HCT116 (cell line): Measurements from ENCODE around the gene SEC24B. TPM values are rescaled to one million over a fixed set of nuclear protein-coding genes. Genes with fewer than 3 reads are reported as not detected.

Source experiments
- ATAC-seq: fragments of 200-7000 bp; cut with Tn5 transposase; 2 replicates; pipeline ENCODE4 v1.9.1; 2020; ENCODE audit warnings: mild to moderate bottlenecking, moderate library complexity
- BruUV-seq: library from RNA; stranded (reverse); fragments of 400-500 nt; replicated peaks from 2 replicates; lab custom pipeline; 2021; lab: Mats Ljungman, UMichigan
- CTCF ChIA-PET: fragments of 300-600 bp; sonication (Branson Sonifier 250); formaldehyde crosslinking; loops from one replicate; lab custom pipeline; 2021; ENCODE audit warnings: antibody characterized with exemption; lab: Charles Lee
- POLR2A ChIA-PET: fragments of 300-600, 350-600 bp; sonication (Branson Sonifier 250); formaldehyde crosslinking; loops from one replicate; lab custom pipeline; 2021; ENCODE audit warnings: antibody characterized with exemption; lab: Charles Lee
- RAD21 ChIA-PET, 2 experiments: fragments of 300-600 bp; sonication (Branson Sonifier 250); formaldehyde crosslinking; loops; one replicate each; lab custom pipeline; 2023; ENCODE audit warnings: low total read pairs in 2 of 2; ENCODE audit not compliant: uncharacterized antibody in 2 of 2, unreplicated experiment in 2 of 2, low non-redundant PET in 1 of 2; lab: Charles Lee
- DNase-seq: peaks from one replicate; pipeline ENCODE4 v3.0.0-alpha.2; 2010; ENCODE audit warnings: low read depth, low spot score
- H2AFZ ChIP-seq: fragments of 200-600 bp; shearing (Covaris generic), sonication (generic); 2 replicates; pipeline ENCODE4 v1.6.1; 2017; ENCODE audit warnings: low read depth, mixed run types, mixed read lengths, antibody characterized with exemption, low read length; ENCODE audit not compliant: poor library complexity, severe bottlenecking
- H3K27ac ChIP-seq: 2 replicates; pipeline ENCODE4 v1.5.1; 2012; ENCODE audit warnings: low read depth, low read length
- H3K27me3 ChIP-seq: fragments of 200-600 bp; sonication (generic); 2 replicates; pipeline ENCODE4 v1.6.1; 2016; ENCODE audit warnings: mixed run types, low read length, mixed read lengths; ENCODE audit not compliant: insufficient read depth
- H3K36me3 ChIP-seq, 2 experiments: fragments of 200-500 bp in 1 of 2; fragments of 200-600 bp in 1 of 2; sonication (Bioruptor generic) in 1 of 2; sonication (generic) in 1 of 2; 2 replicates each; pipeline versions ENCODE4 v1.5.1 to v1.6.1; 2014 to 2016; ENCODE audit warnings: low read length in 2 of 2, inconsistent platforms in 1 of 2, mixed read lengths in 1 of 2, mixed run types in 1 of 2; ENCODE audit not compliant: insufficient read depth in 2 of 2, control insufficient read depth in 1 of 2
- H3K4me1 ChIP-seq, 2 experiments: fragments of 200-600 bp in 1 of 2; sonication (generic) in 1 of 2; 2 replicates each; pipeline versions ENCODE4 v1.5.1 to v1.6.1; 2012 to 2017; ENCODE audit warnings: low read length in 2 of 2, inconsistent platforms in 1 of 2, mild to moderate bottlenecking in 1 of 2, mixed read lengths in 1 of 2, mixed run types in 1 of 2, moderate library complexity in 1 of 2; ENCODE audit not compliant: insufficient read depth in 2 of 2, control insufficient read depth in 1 of 2
- H3K4me2 ChIP-seq: fragments of 200-600 bp; sonication (generic); 2 replicates; pipeline ENCODE4 v1.6.1; 2017; ENCODE audit warnings: mixed run types, low read length, mixed read lengths
- H3K4me3 ChIP-seq, 2 experiments: fragments of 200-600 bp in 1 of 2; sonication (generic) in 1 of 2; replicated peaks in 1 of 2; 2 replicates each; pipeline ENCODE4 v1.5.1; 2011 to 2016; ENCODE audit warnings: low read length in 2 of 2, control low read depth in 1 of 2, low read depth in 1 of 2, mild to moderate bottlenecking in 1 of 2, mixed read lengths in 1 of 2, mixed run types in 1 of 2
- H3K79me2 ChIP-seq: fragments of 200-600 bp; sonication (generic); 2 replicates; pipeline ENCODE4 v1.6.1; 2017; ENCODE audit warnings: mild to moderate bottlenecking, mixed run types, low read length, moderate library complexity, mixed read lengths; ENCODE audit not compliant: insufficient read depth
- H3K9ac ChIP-seq: fragments of 200-600 bp; sonication (generic); 2 replicates; pipeline ENCODE4 v1.6.1; 2016; ENCODE audit warnings: low read length, mixed read lengths
- H3K9me2 ChIP-seq: fragments of 200-600 bp; sonication (generic), shearing (Covaris generic); 2 replicates; pipeline ENCODE4 v1.6.1; 2017; ENCODE audit warnings: mixed run types, mild to moderate bottlenecking, moderate library complexity; ENCODE audit not compliant: insufficient read depth
- H3K9me3 ChIP-seq, 2 experiments: fragments of 200-500 bp in 1 of 2; fragments of 200-600 bp in 1 of 2; sonication (Bioruptor generic) in 1 of 2; sonication (generic) in 1 of 2; 2 replicates each; pipeline ENCODE4 v1.6.1; 2014 to 2017; ENCODE audit warnings: low read length in 2 of 2, mixed read lengths in 2 of 2, inconsistent platforms in 1 of 2, low read depth in 1 of 2, mild to moderate bottlenecking in 1 of 2, mixed run types in 1 of 2, moderate library complexity in 1 of 2; ENCODE audit not compliant: control insufficient read depth in 1 of 2, insufficient read depth in 1 of 2
- H4K20me1 ChIP-seq: fragments of 200-600 bp; sonication (generic), shearing (Covaris generic); 2 replicates; pipeline ENCODE4 v1.6.1; 2017; ENCODE audit warnings: mixed run types, mild to moderate bottlenecking, moderate library complexity; ENCODE audit not compliant: insufficient read depth
- ATF3 ChIP-seq: IDR thresholded peaks from 2 replicates; pipeline ENCODE4 v1.6.1; 2012
- CBX3 ChIP-seq: IDR thresholded peaks from 2 replicates; pipeline ENCODE4 v1.6.1; 2012; ENCODE audit warnings: low read depth
- CEBPB ChIP-seq: IDR thresholded peaks from 2 replicates; pipeline ENCODE4 v1.6.1; 2012; ENCODE audit warnings: low read depth
- CTCF ChIP-seq, 3 experiments: fragments of 200-600 bp in 1 of 3; sonication (generic) in 1 of 3; IDR thresholded peaks in 2 of 3; conservative IDR thresholded peaks in 1 of 3; 2 replicates each; pipeline ENCODE4 v1.5.1; 2012 to 2017; ENCODE audit warnings: low read depth in 2 of 3, low read length in 2 of 3, antibody characterized with exemption in 1 of 3, borderline replicate concordance in 1 of 3, control low read depth in 1 of 3, mild to moderate bottlenecking in 1 of 3, mixed read lengths in 1 of 3, mixed run types in 1 of 3, moderate library complexity in 1 of 3; ENCODE audit not compliant: insufficient read depth in 1 of 3
- EGR1 ChIP-seq: IDR thresholded peaks from 2 replicates; pipeline ENCODE4 v1.6.1; 2012; ENCODE audit warnings: low read depth
- EZH2 ChIP-seq: fragments of 200-600 bp; sonication (generic); IDR thresholded peaks from 2 replicates; pipeline ENCODE4 v1.6.1; 2017; ENCODE audit warnings: antibody characterized with exemption, mixed run types
- EZH2phosphoT487 ChIP-seq: fragments of 200-600 bp; IDR thresholded peaks from 2 replicates; pipeline ENCODE4 v1.6.1; 2018; ENCODE audit warnings: antibody characterized with exemption, borderline replicate concordance
- FOSL1 ChIP-seq: IDR thresholded peaks from 2 replicates; pipeline ENCODE4 v1.6.1; 2012; ENCODE audit warnings: low read depth
- POLR2AphosphoS5 ChIP-seq: IDR thresholded peaks from 2 replicates; pipeline ENCODE4 v1.6.1; 2011; ENCODE audit warnings: mild to moderate bottlenecking, low read depth, low read length, moderate library complexity
- RAD21 ChIP-seq: IDR thresholded peaks from 2 replicates; pipeline ENCODE4 v1.6.1; 2012; ENCODE audit warnings: low read depth, mild to moderate bottlenecking
- REST ChIP-seq: IDR thresholded peaks from 2 replicates; pipeline ENCODE4 v1.6.1; 2012; ENCODE audit warnings: low read depth
- SIN3A ChIP-seq: IDR thresholded peaks from 2 replicates; pipeline ENCODE4 v1.6.1; 2012; ENCODE audit warnings: low read depth
- SP1 ChIP-seq: IDR thresholded peaks from 2 replicates; pipeline ENCODE4 v1.6.1; 2012; ENCODE audit warnings: low read depth
- SRF ChIP-seq: IDR thresholded peaks from 2 replicates; pipeline ENCODE4 v1.6.1; 2012; ENCODE audit warnings: low read depth
- TCF7L2 ChIP-seq: IDR thresholded peaks from 2 replicates; pipeline ENCODE4 v1.7.0; 2011; ENCODE audit warnings: borderline replicate concordance, inconsistent platforms; ENCODE audit not compliant: insufficient read depth, insufficient read length; ENCODE audit errors: extremely low read depth
- YY1 ChIP-seq: IDR thresholded peaks from 2 replicates; pipeline ENCODE4 v1.6.1; 2011; ENCODE audit warnings: low read length, low read depth, moderate library complexity, mild to moderate bottlenecking; ENCODE audit not compliant: insufficient replicate concordance; ENCODE audit errors: extremely low read depth
- ZBTB33 ChIP-seq: IDR thresholded peaks from 2 replicates; pipeline ENCODE4 v1.6.1; 2011; ENCODE audit warnings: mild to moderate bottlenecking, low read length, moderate library complexity; ENCODE audit not compliant: insufficient replicate concordance; ENCODE audit errors: extremely low read depth
- ZFX ChIP-seq: fragments of 450-650 bp; IDR thresholded peaks from 2 replicates; pipeline ENCODE4 v1.6.1; 2017
- ZNF274 ChIP-seq: fragments of 200-500 bp; sonication (Bioruptor generic); IDR thresholded peaks from 2 replicates; pipeline ENCODE4 v1.6.1; 2014; ENCODE audit warnings: mild to moderate bottlenecking, low read depth, low read length, inconsistent platforms
- intact Hi-C: fragments of 100-400 bp; cut with micrococcal nuclease; formaldehyde crosslinking; loops from 2 replicates; pipeline ENCODE4 v1.10.0; 2022
- total RNA-seq: library from RNA; stranded (reverse); gene quantifications from one replicate; pipeline ENCODE4 v1.2.1, GENCODE V29; 2021; ENCODE audit not compliant: unreplicated experiment

The SEC24B gene
- total RNA-seq, 1 experiment from 2014 or later = 33.0 TPM

GRCh38 chr4:109424093-109424841 lies 9.3 kb upstream of the SEC24B start:
- DNase-seq (no peak), ATAC-seq (no peak)
- Histone ChIP-seq H3K4me1 (0 out of 4 replicates have a peak, but pooled peaks cover 0 to 4% of the 10 kb centered on the region in 2 experiments), H3K27ac (no peak overlapping the region), H3K9ac (no peak overlapping the region), H3K9me2 (no peaks in the 10 kb centered on the region), H2AFZ (no peak overlapping the region), H4K20me1 (no peaks in the 10 kb centered on the region), H3K79me2 (no peaks in the 10 kb centered on the region), H3K36me3 (no peaks in the 10 kb centered on the region), H3K9me3 (no peaks in the 10 kb centered on the region), H3K4me3 (no peak overlapping the region), H3K27me3 (no peaks in the 10 kb centered on the region)
- no TSS peak for BruUV-seq
- POLR2A ChIA-PET = no interaction called here
- RAD21 ChIA-PET = no interaction called here
- CTCF ChIA-PET = interaction anchor here (0.6 to 1.9 kb wide), 3 partner anchors 9 to 380 kb away, joined by 3 to 6 read pairs (median 4); no protein-coding TSS in a partner anchor
- intact Hi-C loops = loop anchor here (5.0 to 10.0 kb wide), 3 partner anchors 228 to 1093 kb away; partner anchors contain the start of gene CASP6
- TF ChIP-seq SRF (no peak), CEBPB (no peak), EGR1 (no peak), POLR2AphosphoS5 (no peak), SIN3A (no peak), REST (no peak), YY1 (no peak), ATF3 (no peak), TCF7L2 (no peak), CBX3 (no peak), EZH2 (no peak), ZNF274 (no peak), FOSL1 (no peak), CTCF (IDR thresholded peaks at IDR 0.05 in 2 of 3, conservative IDR thresholded peaks at IDR 0.05 in 1 of 3; ENCODE audit: borderline replicate concordance in 1 of 3, insufficient read depth in 1 of 3, low read depth in 2 of 3, low read length in 2 of 3) (no peak), SP1 (no peak), ZFX (no peak), RAD21 (no peak), ZBTB33 (no peak), EZH2phosphoT487 (no peak)
- TF ChIP-seq, all 23 proteins: peak for 0
- no peak overlapping the region for H3K4me2 ChIP-seq
